Mucosa of descending colon (tissue), 3 donors: Measurements from ENCODE around the gene EIF4G3. TPM values are rescaled to one million over a fixed set of nuclear protein-coding genes. Genes with fewer than 3 reads are reported as not detected.
A peak's percentile ranks its signal among the peaks of the same experiment; 100 is the strongest.

Experiments used
- ATAC-seq: fragments of 200-7000 bp; cut with Tn5 transposase; one replicate; pipeline ENCODE4 v1.9.1; 2020; ENCODE audit warnings: mild to moderate bottlenecking, moderate library complexity
- DNase-seq, 3 donors: peaks; one replicate each; pipeline ENCODE4 v3.0.0-alpha.2; 2020
- H3K36me3 ChIP-seq: fragments of 200-600 bp; one replicate; pipeline ENCODE4 v1.8.0; 2021; ENCODE audit warnings: low read depth, mild to moderate bottlenecking
- H3K4me1 ChIP-seq: fragments of 200-600 bp; one replicate; pipeline ENCODE4 v1.8.0; 2021; ENCODE audit warnings: low read depth, mild to moderate bottlenecking
- H3K4me3 ChIP-seq: fragments of 200-600 bp; one replicate; pipeline ENCODE4 v1.8.0; 2021; ENCODE audit warnings: mild to moderate bottlenecking
- H3K9me3 ChIP-seq: fragments of 200-600 bp; one replicate; pipeline ENCODE4 v1.8.0; 2021; ENCODE audit warnings: mild to moderate bottlenecking
- intact Hi-C, 2 donors: fragments of 100-400 bp; cut with DNase I in 1 of 2; cut with micrococcal nuclease in 1 of 2; formaldehyde crosslinking; loops; one replicate each; pipeline versions ENCODE4 v1.11.0 to v1.11.1; 2022; cut with DNase I, micrococcal nuclease
- long read RNA-seq, 2 donors: library from polyadenylated mRNA; unstranded; transcript quantifications; one replicate each; pipeline ENCODE4 v2.0.0, GENCODE V29; 2019 to 2021
- total RNA-seq, 3 donors: library from RNA; stranded (reverse); fragmentation: NEBNext Ultra II Directional in 2 of 3; extraction: Animal tissue kit (Norgen Biotek cat#: 25700) in 2 of 3; gene quantifications; one replicate each; pipeline versions ENCODE4 v1.2.1 to v1.2.4, GENCODE V29; 2021 to 2023
- TF ChIP-seq, protein P1 (sequence below): fragments of 200-600 bp; IDR thresholded peaks from one replicate; pipeline ENCODE4 v1.8.0; 2022; ENCODE audit warnings: antibody characterized with exemption, mild to moderate bottlenecking
- donor health status: DM: no; HTN: no; CAD: no; lungs with moderate emphysema.
- donor health status: DM: no; HTN: no; CAD: no.
- donor health status: DM: no; HTN: yes; CAD: no.

The EIF4G3 gene
- 100 to 1,000 TPM in 1 of 3 donors, 10 to 100 TPM in 2; 59.5 to 106 (median 90.8) TPM for total RNA-seq
- long read RNA-seq, donor 1, partial matches to known transcripts = 7 of 17 reads
- long read RNA-seq, donor 1, other reads (novel, unspliced or antisense) = 9 of 17 reads
- long read RNA-seq, donor 2, partial matches to known transcripts = 1 of 3 reads
- long read RNA-seq, donor 2, other reads (novel, unspliced or antisense) = 2 of 3 reads

DNA sequence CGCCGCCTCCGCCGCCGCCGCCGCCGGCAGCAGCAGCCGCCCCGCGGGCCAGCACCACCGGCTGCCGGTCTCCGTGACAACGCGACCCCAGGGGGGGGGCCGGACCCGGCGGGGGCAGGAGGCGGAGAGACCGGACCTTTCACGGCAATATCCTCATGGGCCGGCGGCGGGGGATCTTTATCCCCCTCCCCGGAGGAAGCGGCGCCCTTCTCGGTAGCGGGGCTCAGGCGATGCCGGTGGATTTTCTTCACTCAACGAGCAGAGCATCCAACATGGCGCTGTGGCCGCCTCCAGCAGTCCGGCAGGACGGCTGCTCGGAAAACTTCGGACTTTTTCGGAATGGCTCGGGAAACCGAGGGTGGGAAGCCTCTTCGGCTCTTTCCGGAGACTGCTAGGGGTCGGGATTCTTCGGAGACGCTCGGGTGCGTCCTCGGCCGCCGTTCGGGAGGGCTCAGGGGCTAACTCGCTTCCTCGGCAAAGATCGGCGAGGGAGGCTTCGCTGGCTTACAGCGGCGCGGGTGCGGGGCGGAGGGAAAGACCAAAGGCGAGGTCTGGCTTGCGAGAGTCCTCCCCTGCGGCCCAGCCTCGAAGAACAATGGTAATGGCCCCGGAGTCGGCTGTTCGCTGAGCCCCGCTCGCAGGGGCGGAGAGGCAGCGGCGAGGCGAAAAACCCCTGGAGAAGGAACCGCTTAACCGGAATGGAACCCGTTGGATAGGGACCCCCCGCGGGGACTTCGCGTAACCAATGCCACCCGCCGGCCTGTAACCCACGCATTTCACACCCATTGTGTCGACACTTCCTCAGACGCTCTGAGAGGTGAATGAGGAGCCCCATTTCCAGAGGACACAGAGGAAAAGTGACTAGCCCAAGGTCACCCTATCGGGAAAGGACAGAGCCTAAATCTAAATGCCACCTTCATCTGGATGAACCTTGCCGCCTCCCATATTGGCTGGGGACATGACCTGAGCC lies at the start of gene EIF4G3:
TSS of gene EIF4G3 (minus strand) at position 312 of the 970 bp plus-strand sequence. CDS start 174,155 bp downstream, outside the sequence.
- ATAC-seq = peak; percentile 97

DNA sequence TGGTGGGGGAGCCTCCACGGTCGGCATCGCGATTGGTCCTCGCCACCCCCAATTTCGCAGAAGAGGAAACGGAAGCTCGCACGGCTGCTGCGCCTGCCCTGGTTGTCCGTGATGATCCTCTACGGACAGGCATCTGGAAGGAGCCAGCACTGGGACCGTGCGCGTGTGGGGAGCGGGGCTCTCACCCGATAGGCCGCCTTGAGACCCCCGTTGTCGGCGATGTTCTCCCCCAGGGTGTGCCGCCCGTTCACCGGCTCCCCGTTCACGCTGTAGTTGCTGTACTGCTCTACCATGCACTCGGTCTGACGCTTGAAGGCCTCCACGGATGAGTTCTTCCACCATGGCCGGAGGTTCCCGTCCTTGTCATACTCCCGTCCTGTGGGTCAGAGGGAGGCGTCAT lies 48.4 kb upstream of the EIF4G3 start:
- DNase-seq (no peak), ATAC-seq (no peak)
- intact Hi-C loops = no loop called here
- Histone ChIP-seq H3K4me1 (no peaks in the 10 kb centered on the region), H3K9me3 (no peaks in the 10 kb centered on the region), H3K36me3 (peaks cover 2% of the 10 kb centered on the region), H3K4me3 (no peak overlapping the region)
- TF ChIP-seq, protein P1, sequence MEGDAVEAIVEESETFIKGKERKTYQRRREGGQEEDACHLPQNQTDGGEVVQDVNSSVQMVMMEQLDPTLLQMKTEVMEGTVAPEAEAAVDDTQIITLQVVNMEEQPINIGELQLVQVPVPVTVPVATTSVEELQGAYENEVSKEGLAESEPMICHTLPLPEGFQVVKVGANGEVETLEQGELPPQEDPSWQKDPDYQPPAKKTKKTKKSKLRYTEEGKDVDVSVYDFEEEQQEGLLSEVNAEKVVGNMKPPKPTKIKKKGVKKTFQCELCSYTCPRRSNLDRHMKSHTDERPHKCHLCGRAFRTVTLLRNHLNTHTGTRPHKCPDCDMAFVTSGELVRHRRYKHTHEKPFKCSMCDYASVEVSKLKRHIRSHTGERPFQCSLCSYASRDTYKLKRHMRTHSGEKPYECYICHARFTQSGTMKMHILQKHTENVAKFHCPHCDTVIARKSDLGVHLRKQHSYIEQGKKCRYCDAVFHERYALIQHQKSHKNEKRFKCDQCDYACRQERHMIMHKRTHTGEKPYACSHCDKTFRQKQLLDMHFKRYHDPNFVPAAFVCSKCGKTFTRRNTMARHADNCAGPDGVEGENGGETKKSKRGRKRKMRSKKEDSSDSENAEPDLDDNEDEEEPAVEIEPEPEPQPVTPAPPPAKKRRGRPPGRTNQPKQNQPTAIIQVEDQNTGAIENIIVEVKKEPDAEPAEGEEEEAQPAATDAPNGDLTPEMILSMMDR = no peak

More for the DNA sequence above, at the start of gene EIF4G3:
- H3K9me3 ChIP-seq = no peaks in the 10 kb centered on the region
- TF ChIP-seq, protein P1 = no peak
- H3K4me3 ChIP-seq = peak within 1 kb of the TSS; percentile 58
- peak; percentile 98 to 100 (median 100) for DNase-seq
- no peaks in the 10 kb centered on the region for H3K4me1 ChIP-seq
- intact Hi-C loops = no loop called here
- H3K36me3 ChIP-seq = no peaks in the 10 kb centered on the region

DNA sequence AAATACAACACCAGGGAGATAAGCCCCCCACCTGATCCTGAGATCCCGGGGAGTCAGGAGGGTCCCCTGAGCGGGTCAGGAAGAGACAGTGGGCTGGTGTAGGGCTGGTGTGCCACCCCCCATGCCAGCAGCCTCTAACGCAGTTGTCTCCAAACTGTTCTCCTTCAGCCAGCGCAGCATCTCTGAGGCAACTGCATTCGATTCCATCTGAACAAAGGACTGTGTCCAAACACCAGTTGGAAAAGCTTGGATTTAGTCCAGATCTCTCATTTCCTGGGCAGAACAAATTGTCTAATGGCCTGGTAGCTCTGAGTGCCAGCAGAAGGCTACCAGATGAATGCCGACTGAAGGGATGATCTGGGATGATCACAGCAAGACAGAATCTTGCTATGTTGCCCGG lies 44.1 kb upstream of the EIF4G3 start:
- no peak for ATAC-seq
- intact Hi-C loops = no loop called here
- DNase-seq = no peak

GRCh38 chr1:21219674-21220073 lies 43.0 kb upstream of the EIF4G3 start:
- TF ChIP-seq, protein P1 = no peak
- ATAC-seq (no peak), DNase-seq (no peak)
- peaks cover 7% of the 10 kb centered on the region for H3K36me3 ChIP-seq
- no peaks in the 10 kb centered on the region for H3K9me3 ChIP-seq
- intact Hi-C loops = no loop called here
- H3K4me1 ChIP-seq = no peaks in the 10 kb centered on the region
- no peak overlapping the region for H3K4me3 ChIP-seq

More for the DNA sequence above, 44.1 kb upstream of the EIF4G3 start:
- TF ChIP-seq, protein P1 = no peak
- Histone ChIP-seq H3K36me3 (peaks cover 7% of the 10 kb centered on the region), H3K4me3 (no peak overlapping the region), H3K9me3 (no peaks in the 10 kb centered on the region), H3K4me1 (no peaks in the 10 kb centered on the region)

DNA sequence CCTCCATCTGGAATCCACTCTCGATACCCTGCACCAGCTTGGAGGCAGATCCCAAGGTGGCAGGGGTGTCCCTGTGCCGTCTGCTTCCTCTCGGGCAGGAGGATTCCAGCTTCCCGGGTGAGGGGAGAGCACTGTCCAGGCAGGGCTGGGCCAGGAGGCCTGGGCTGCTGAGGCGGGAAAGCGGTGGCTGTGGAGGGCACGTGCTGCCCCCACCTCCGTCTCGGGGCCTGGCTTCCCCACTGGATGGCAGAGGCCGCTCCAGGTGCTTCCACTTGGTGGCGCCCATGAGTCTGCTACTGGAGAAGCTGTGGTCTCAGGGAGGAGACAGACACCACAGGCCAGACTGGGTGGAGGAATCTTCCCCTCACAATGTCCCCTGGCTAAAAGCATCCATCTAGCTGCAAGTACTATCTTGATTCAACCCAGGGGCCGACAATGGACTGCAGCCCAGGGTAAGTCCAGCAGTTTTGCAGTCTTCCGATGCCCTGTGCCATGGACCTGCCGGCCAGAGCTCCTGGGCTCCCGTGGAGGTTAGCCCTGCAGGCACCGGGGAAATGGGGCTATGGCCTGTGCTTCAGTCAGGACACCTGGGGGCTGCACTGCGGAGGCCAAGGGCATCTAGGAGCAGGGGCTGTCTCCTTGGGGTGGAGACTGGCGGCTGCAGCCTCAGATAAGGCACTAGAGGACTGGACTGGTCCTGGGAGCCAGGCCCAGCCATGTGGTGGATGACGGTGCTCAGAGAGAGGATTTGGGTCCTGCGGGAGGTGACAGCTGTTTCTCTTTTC lies 41.3 kb upstream of the EIF4G3 start:
- peak; percentile 57 for ATAC-seq
- H3K36me3 ChIP-seq = peaks cover 7% of the 10 kb centered on the region

More for the DNA sequence above, 41.3 kb upstream of the EIF4G3 start:
- H3K4me3 ChIP-seq = no peak overlapping the region
- TF ChIP-seq, protein P1 = no peak
- no peaks in the 10 kb centered on the region for H3K4me1 ChIP-seq
- intact Hi-C loops = no loop called here
- no peaks in the 10 kb centered on the region for H3K9me3 ChIP-seq
- peak; percentile 46 to 60 (median 49) for DNase-seq
